ENCODE data around the gene BCCIP.

The BCCIP gene

GRCh38 chr10:125797994-125798662, 25.2 kb upstream of the BCCIP start:
- DNase-seq (ENCODE audit: low read depth), result no peak
- H3K4me3 ChIP-seq (ENCODE audit: control insufficient read depth, low read depth, low read length), result no peak overlapping the region
- TF ChIP-seq CTCF (conservative IDR thresholded peaks at IDR 0.05; ENCODE audit: control insufficient read depth, insufficient read depth, low read depth, low read length), result no peak

GRCh38 chr10:125799451-125800182, 23.7 kb upstream of the BCCIP start:
- no peak overlapping the region for H3K4me3 ChIP-seq (ENCODE audit: control insufficient read depth, low read depth, low read length)
- TF ChIP-seq CTCF (conservative IDR thresholded peaks at IDR 0.05; ENCODE audit: control insufficient read depth, insufficient read depth, low read depth, low read length), result no peak
- DNase-seq (ENCODE audit: low read depth), result no peak

GRCh38 chr10:125801574-125801973, 21.8 kb upstream of the BCCIP start:
- H3K4me3 ChIP-seq (ENCODE audit: control insufficient read depth, low read depth, low read length), result no peak overlapping the region
- DNase-seq (ENCODE audit: low read depth), result no peak
- TF ChIP-seq CTCF (conservative IDR thresholded peaks at IDR 0.05; ENCODE audit: control insufficient read depth, insufficient read depth, low read depth, low read length), result no peak

- no peak for TF ChIP-seq CTCF (conservative IDR thresholded peaks at IDR 0.05; ENCODE audit: control insufficient read depth, insufficient read depth, low read depth, low read length)
- no peak for DNase-seq (ENCODE audit: low read depth)
- H3K4me3 ChIP-seq (ENCODE audit: control insufficient read depth, low read depth, low read length), result no peak overlapping the region
These were observed 21.2 kb upstream of the BCCIP start for GRCh38 chr10:125802131-125802530.

GRCh38 chr10:125802739-125803138, 20.6 kb upstream of the BCCIP start:
- no peak for TF ChIP-seq CTCF (conservative IDR thresholded peaks at IDR 0.05; ENCODE audit: control insufficient read depth, insufficient read depth, low read depth, low read length)
- no peak for DNase-seq (ENCODE audit: low read depth)
- H3K4me3 ChIP-seq (ENCODE audit: control insufficient read depth, low read depth, low read length), result no peak overlapping the region

- no peak for DNase-seq (ENCODE audit: low read depth)
- TF ChIP-seq CTCF (conservative IDR thresholded peaks at IDR 0.05; ENCODE audit: control insufficient read depth, insufficient read depth, low read depth, low read length), result no peak
These were observed 15.3 kb upstream of the BCCIP start for GRCh38 chr10:125808047-125808446.

More at GRCh38 chr10:125808047-125808446, 15.3 kb upstream of the BCCIP start:
- no peak overlapping the region for H3K4me3 ChIP-seq (ENCODE audit: control insufficient read depth, low read depth, low read length)
